GM19193 (cell line): ENCODE results near the gene APCDD1L.

Experiments used
- POLR2A ChIP-seq: IDR thresholded peaks from 4 replicates; pipeline ENCODE4 v1.6.1; 2011; ENCODE audit not compliant: insufficient read depth, insufficient read length; ENCODE audit errors: extremely low read depth

APCDD1L gene

GRCh38 chr20:58453391-58453790, 61.8 kb downstream of the APCDD1L start:
- TF ChIP-seq POLR2A, result no peak

- TF ChIP-seq POLR2A, result no peak
Measured at GRCh38 chr20:58452667-58453255, 62.4 kb downstream of the APCDD1L start.

- no peak for TF ChIP-seq POLR2A
Measured at GRCh38 chr20:58450254-58450653, 64.9 kb downstream of the APCDD1L start.

GRCh38 chr20:58449681-58450221, 65.4 kb downstream of the APCDD1L start:
- TF ChIP-seq POLR2A, result no peak

- TF ChIP-seq POLR2A, result no peak
Measured at GRCh38 chr20:58448958-58449357, 66.2 kb downstream of the APCDD1L start.

GRCh38 chr20:58447511-58448391, 67.4 kb downstream of the APCDD1L start:
- no peak for TF ChIP-seq POLR2A

GRCh38 chr20:58446960-58447265, 68.3 kb downstream of the APCDD1L start:
- TF ChIP-seq POLR2A, result no peak

GRCh38 chr20:58446264-58446959, 68.8 kb downstream of the APCDD1L start:
- TF ChIP-seq POLR2A, result no peak

GRCh38 chr20:58444746-58445255, 70.4 kb downstream of the APCDD1L start:
- TF ChIP-seq POLR2A, result no peak

GRCh38 chr20:58441723-58442122, 73.5 kb downstream of the APCDD1L start:
- no peak for TF ChIP-seq POLR2A

- no peak for TF ChIP-seq POLR2A
Measured at GRCh38 chr20:58440021-58440767, 75.0 kb downstream of the APCDD1L start.

- TF ChIP-seq POLR2A, result no peak
Measured at GRCh38 chr20:58438970-58439808, 76.0 kb downstream of the APCDD1L start.

- TF ChIP-seq POLR2A, result no peak
Measured at GRCh38 chr20:58436868-58437645, 78.1 kb downstream of the APCDD1L start.
